ENCODE data around the gene AHNAK.

DNA sequence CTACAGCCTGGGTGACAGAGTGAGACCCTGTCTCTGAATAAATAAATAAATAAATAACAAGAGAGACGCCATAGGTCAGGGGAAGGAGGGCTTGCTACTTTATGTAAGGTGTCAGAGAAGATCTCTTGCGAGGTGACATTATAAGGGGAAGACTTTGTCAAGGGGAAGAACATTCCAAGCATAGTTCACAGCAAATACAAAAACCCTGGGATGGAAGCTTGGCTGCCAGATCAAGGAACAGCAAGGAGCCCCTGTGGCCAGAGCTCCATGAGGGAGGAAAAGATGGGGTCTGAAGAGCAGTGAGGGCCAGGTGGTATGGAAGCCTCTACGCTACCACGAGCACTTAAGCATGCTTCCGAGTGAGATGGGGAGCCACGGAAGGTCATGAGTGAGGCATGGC, 62.3 kb downstream of the AHNAK start:
- TF ChIP-seq, protein P1, sequence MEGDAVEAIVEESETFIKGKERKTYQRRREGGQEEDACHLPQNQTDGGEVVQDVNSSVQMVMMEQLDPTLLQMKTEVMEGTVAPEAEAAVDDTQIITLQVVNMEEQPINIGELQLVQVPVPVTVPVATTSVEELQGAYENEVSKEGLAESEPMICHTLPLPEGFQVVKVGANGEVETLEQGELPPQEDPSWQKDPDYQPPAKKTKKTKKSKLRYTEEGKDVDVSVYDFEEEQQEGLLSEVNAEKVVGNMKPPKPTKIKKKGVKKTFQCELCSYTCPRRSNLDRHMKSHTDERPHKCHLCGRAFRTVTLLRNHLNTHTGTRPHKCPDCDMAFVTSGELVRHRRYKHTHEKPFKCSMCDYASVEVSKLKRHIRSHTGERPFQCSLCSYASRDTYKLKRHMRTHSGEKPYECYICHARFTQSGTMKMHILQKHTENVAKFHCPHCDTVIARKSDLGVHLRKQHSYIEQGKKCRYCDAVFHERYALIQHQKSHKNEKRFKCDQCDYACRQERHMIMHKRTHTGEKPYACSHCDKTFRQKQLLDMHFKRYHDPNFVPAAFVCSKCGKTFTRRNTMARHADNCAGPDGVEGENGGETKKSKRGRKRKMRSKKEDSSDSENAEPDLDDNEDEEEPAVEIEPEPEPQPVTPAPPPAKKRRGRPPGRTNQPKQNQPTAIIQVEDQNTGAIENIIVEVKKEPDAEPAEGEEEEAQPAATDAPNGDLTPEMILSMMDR (conservative IDR thresholded peaks at IDR 0.05; ENCODE audit: low read length): no peak
- no peak for TF ChIP-seq EZH2phosphoT487 (IDR thresholded peaks at IDR 0.05; ENCODE audit: borderline replicate concordance, low read depth, low read length)

Data from OCI-LY7 (cell line).